GM18502 (cell line): Measurements from ENCODE around the gene NRN1.
A peak's percentile ranks its signal among the peaks of the same experiment; 100 is the strongest.
"Not testable (repeated sequence)": the region's sequence is repeated elsewhere in the genome, so short reads cannot be mapped to it uniquely, and the experiment has no call there.

Experiments
- ATAC-seq: cut with Tn5 transposase; IDR thresholded peaks from one replicate; pipeline ENCODE4 v1.9.1; 2021; ENCODE audit warnings: mild to moderate bottlenecking; ENCODE audit not compliant: unreplicated experiment, poor library complexity

Gene NRN1

GRCh38 chr6:6006428-6007365, at the start of gene NRN1:
Gene NRN1 (minus strand): TSS chr6:6006925. CDS start chr6:6006749, 176 bp downstream.
- ATAC-seq, result no peak

GRCh38 chr6:6052216-6052615, 45.5 kb upstream of the NRN1 start:
- ATAC-seq, result no peak

GRCh38 chr6:6046716-6047115, 40.0 kb upstream of the NRN1 start:
- ATAC-seq, result no peak

- ATAC-seq, result no peak
Observed at GRCh38 chr6:6039946-6040509, 33.3 kb upstream of the NRN1 start.

GRCh38 chr6:6037179-6037578, 30.5 kb upstream of the NRN1 start:
- ATAC-seq, result no peak

GRCh38 chr6:6033858-6034257, 27.1 kb upstream of the NRN1 start:
- no peak for ATAC-seq

- ATAC-seq, result no peak
Observed at GRCh38 chr6:6026513-6027205, 19.9 kb upstream of the NRN1 start.

GRCh38 chr6:6025736-6026135, 19.0 kb upstream of the NRN1 start:
- no peak for ATAC-seq

GRCh38 chr6:6024220-6024619, 17.5 kb upstream of the NRN1 start:
- no peak for ATAC-seq

GRCh38 chr6:6022841-6023240, 16.1 kb upstream of the NRN1 start:
- ATAC-seq, result not testable (repeated sequence)

GRCh38 chr6:6008648-6009421, 2.1 kb upstream of the NRN1 start:
- ATAC-seq, result peak; percentile 71

- ATAC-seq, result peak; percentile 3
Observed at GRCh38 chr6:6008089-6008647, 1.4 kb upstream of the NRN1 start.

- no peak for ATAC-seq
Observed at GRCh38 chr6:6007366-6008088, 802 bp upstream of the NRN1 start.

GRCh38 chr6:6006006-6006427, 708 bp downstream of the NRN1 start:
- ATAC-seq, result no peak

- ATAC-seq, result no peak
Observed at GRCh38 chr6:6005051-6006005, 1.4 kb downstream of the NRN1 start.

GRCh38 chr6:6004390-6004995, 2.2 kb downstream of the NRN1 start:
- no peak for ATAC-seq

GRCh38 chr6:6003621-6004366, 2.9 kb downstream of the NRN1 start:
- no peak for ATAC-seq
